Measurements from ENCODE around the gene CPT2.

The CPT2 gene

DNA sequence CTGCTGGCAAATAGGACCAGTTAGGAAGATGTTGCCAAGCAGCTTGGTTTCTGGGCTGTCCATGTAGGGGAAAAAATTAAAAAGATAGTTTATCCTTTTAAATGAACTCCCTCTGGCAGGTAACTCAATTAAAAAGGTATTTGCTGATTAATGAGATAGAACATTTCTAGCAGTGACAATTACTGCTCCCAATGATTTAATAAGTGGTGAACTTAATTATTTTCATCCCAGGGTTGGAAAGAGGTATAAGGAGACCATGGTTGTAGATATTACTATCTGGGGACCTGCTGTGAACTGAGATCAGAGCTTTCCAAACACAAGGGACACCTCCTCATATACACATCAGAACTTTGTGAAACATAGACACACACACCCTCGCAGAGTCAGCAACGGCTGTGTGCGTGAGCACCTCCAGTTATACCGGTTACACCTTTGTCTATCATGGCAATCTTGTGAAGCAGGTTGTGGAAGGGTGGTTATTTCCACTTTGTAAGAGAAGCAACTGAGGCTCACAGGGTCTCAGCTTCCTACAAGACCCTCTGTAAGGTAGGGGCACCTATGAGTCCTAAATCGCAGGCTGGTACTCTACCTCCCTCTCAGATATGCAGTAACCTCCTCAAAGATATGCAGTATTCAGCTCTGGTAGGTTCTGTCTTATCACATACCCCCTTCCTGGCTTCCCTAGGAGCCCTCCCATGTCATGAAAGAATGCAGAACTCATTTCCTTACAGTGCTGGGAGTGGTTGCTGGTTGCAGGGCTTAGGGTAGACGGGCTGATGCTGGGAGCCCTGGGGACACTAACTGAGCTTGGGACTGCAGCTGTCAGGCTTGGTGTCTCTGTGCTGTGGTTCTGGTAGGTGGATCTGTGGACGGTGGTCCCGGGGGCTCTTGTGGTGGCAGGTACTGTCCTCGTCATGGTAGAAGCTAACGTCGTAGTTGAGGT is 60.2 kb downstream of the CPT2 start:
- no peaks in the 10 kb centered on the region for H3K27me3 ChIP-seq (ENCODE audit: control insufficient read depth, insufficient read depth, low read length)
- peaks cover 29% of the 10 kb centered on the region for H3K36me3 ChIP-seq (ENCODE audit: control insufficient read depth, insufficient read depth, low read length)
- H3K4me1 ChIP-seq (ENCODE audit: control insufficient read depth, insufficient read depth, low read length): no peaks in the 10 kb centered on the region
- no peaks in the 10 kb centered on the region for H3K9me3 ChIP-seq (ENCODE audit: control insufficient read depth, insufficient read depth, low read length)
- H3K4me3 ChIP-seq (ENCODE audit: low read depth, low read length): no peak overlapping the region
- H3K9ac ChIP-seq (ENCODE audit: low read depth, low read length): no peak overlapping the region

- Histone ChIP-seq H3K4me1 (ENCODE audit: control insufficient read depth, insufficient read depth, low read length) (no peaks in the 10 kb centered on the region), H3K9ac (ENCODE audit: low read depth, low read length) (no peak overlapping the region), H3K9me3 (ENCODE audit: control insufficient read depth, insufficient read depth, low read length) (no peaks in the 10 kb centered on the region), H3K36me3 (ENCODE audit: control insufficient read depth, insufficient read depth, low read length) (peaks cover 37% of the 10 kb centered on the region), H3K27me3 (ENCODE audit: control insufficient read depth, insufficient read depth, low read length) (no peaks in the 10 kb centered on the region), H3K4me3 (ENCODE audit: low read depth, low read length) (no peak overlapping the region)
Observed at GRCh38 chr1:53257454-53258081, 60.9 kb downstream of the CPT2 start.

GRCh38 chr1:53258216-53258615 is 61.6 kb downstream of the CPT2 start:
- Histone ChIP-seq H3K36me3 (ENCODE audit: control insufficient read depth, insufficient read depth, low read length) (peaks cover 43% of the 10 kb centered on the region), H3K4me3 (ENCODE audit: low read depth, low read length) (no peak overlapping the region), H3K4me1 (ENCODE audit: control insufficient read depth, insufficient read depth, low read length) (no peaks in the 10 kb centered on the region), H3K9me3 (ENCODE audit: control insufficient read depth, insufficient read depth, low read length) (no peaks in the 10 kb centered on the region), H3K27me3 (ENCODE audit: control insufficient read depth, insufficient read depth, low read length) (no peaks in the 10 kb centered on the region), H3K9ac (ENCODE audit: low read depth, low read length) (no peak overlapping the region)

DNA sequence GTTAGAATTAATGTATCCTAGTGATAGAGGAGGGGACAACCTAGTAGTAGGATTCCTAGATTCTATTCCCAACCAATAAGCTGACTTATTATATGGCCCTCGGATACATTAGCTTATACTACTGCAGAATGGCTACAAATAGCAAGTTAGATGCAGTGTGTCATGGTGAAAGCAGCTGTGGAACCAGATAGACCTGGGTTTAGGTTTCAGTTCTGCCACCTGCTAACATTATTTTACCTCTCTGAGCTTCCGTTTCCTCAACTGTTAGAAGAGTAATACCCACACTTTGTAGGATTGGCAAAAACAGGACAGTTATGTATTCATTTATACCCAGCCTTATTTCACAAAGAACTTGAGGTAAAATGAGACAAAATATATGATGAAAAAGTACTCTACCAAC is 63.3 kb downstream of the CPT2 start:
- no peaks in the 10 kb centered on the region for H3K27me3 ChIP-seq (ENCODE audit: control insufficient read depth, insufficient read depth, low read length)
- H3K4me1 ChIP-seq (ENCODE audit: control insufficient read depth, insufficient read depth, low read length): no peaks in the 10 kb centered on the region
- H3K9me3 ChIP-seq (ENCODE audit: control insufficient read depth, insufficient read depth, low read length): no peaks in the 10 kb centered on the region
- H3K4me3 ChIP-seq (ENCODE audit: low read depth, low read length): no peak overlapping the region
- no peak overlapping the region for H3K9ac ChIP-seq (ENCODE audit: low read depth, low read length)
- H3K36me3 ChIP-seq (ENCODE audit: control insufficient read depth, insufficient read depth, low read length): peaks cover 56% of the 10 kb centered on the region

- Histone ChIP-seq H3K27me3 (ENCODE audit: control insufficient read depth, insufficient read depth, low read length) (no peaks in the 10 kb centered on the region), H3K36me3 (ENCODE audit: control insufficient read depth, insufficient read depth, low read length) (peaks cover 62% of the 10 kb centered on the region), H3K9me3 (ENCODE audit: control insufficient read depth, insufficient read depth, low read length) (no peaks in the 10 kb centered on the region), H3K4me1 (ENCODE audit: control insufficient read depth, insufficient read depth, low read length) (no peaks in the 10 kb centered on the region), H3K9ac (ENCODE audit: low read depth, low read length) (no peak overlapping the region), H3K4me3 (ENCODE audit: low read depth, low read length) (no peak overlapping the region)
Observed at GRCh38 chr1:53260631-53261247, 64.1 kb downstream of the CPT2 start.

DNA sequence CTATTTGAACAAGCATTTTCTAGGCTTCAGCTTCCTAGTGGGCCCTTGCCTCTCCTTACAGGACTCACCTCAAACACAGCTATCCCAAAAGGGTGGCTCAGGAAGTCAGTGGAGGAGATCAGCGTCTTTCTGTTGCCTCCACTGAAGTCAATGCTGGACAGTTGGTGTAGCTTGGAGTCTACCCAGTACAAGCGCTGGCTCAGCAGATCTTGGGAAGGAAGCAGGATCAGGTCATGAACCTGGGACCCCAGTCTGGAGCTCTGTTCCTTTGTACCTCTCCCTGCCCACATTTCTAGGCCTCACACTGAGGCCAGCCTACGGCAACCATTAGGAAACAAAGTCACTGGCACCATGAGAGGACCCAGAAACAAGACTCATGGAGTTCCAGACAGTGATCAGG is 65.4 kb downstream of the CPT2 start:
- H3K4me1 ChIP-seq (ENCODE audit: control insufficient read depth, insufficient read depth, low read length): no peaks in the 10 kb centered on the region
- no peaks in the 10 kb centered on the region for H3K9me3 ChIP-seq (ENCODE audit: control insufficient read depth, insufficient read depth, low read length)
- no peak overlapping the region for H3K4me3 ChIP-seq (ENCODE audit: low read depth, low read length)
- H3K27me3 ChIP-seq (ENCODE audit: control insufficient read depth, insufficient read depth, low read length): no peaks in the 10 kb centered on the region
- no peak overlapping the region for H3K9ac ChIP-seq (ENCODE audit: low read depth, low read length)
- peaks cover 67% of the 10 kb centered on the region for H3K36me3 ChIP-seq (ENCODE audit: control insufficient read depth, insufficient read depth, low read length)
